Uterus (tissue), 4 donors: ENCODE data around the gene KLC1. TPM values are rescaled to one million over a fixed set of nuclear protein-coding genes. Genes with fewer than 3 reads are reported as not detected.

Experiments
- DNase-seq, 2 donors: peaks; one replicate each; pipeline ENCODE4 v3.0.0-alpha.2; 2019 to 2020
- H3K27ac ChIP-seq, 2 donors: fragments of 200-600 bp; sonication (generic); 1 replicate in 1 of 2; 2 replicates in 1 of 2; pipeline ENCODE4 v1.5.1; 2016 to 2018
- H3K27me3 ChIP-seq, 2 donors: fragments of 200-600 bp; sonication (generic); one replicate each; pipeline ENCODE4 v1.5.1; 2018 to 2019; ENCODE audit warnings: control low read depth in 1 of 2
- H3K36me3 ChIP-seq, 2 donors: fragments of 200-600 bp; sonication (generic); one replicate each; pipeline ENCODE4 v1.5.1; 2019; ENCODE audit warnings: control low read depth in 1 of 2
- H3K4me1 ChIP-seq, 2 donors: fragments of 200-600 bp; sonication (generic); one replicate each; pipeline ENCODE4 v1.5.1; 2018 to 2019; ENCODE audit warnings: control low read depth in 1 of 2
- H3K4me3 ChIP-seq, 2 donors: fragments of 200-600 bp; sonication (generic); 1 replicate in 1 of 2; 2 replicates in 1 of 2; pipeline ENCODE4 v1.5.1; 2018 to 2019; ENCODE audit warnings: mild to moderate bottlenecking in 1 of 2
- H3K9me3 ChIP-seq, 2 donors: fragments of 200-600 bp; sonication (generic); one replicate each; pipeline ENCODE4 v1.5.1; 2019; ENCODE audit warnings: control low read depth in 1 of 2
- POLR2A ChIP-seq, 2 donors: fragments of 450-650 bp; IDR thresholded peaks; one replicate each; pipeline ENCODE4 v1.6.1; 2016; ENCODE audit warnings: antibody characterized with exemption in 2 of 2, mild to moderate bottlenecking in 1 of 2, moderate library complexity in 1 of 2
- intact Hi-C: fragments of 100-400 bp; cut with DNase I; formaldehyde crosslinking; loops from one replicate; pipeline ENCODE4 v1.15.1; 2023; ENCODE audit warnings: low total_unique reads
- total RNA-seq, 4 donors: library from RNA; depleted of rRNA in 3 of 4; stranded (reverse); fragments of >200 nt in 3 of 4; gene quantifications; one replicate each; pipeline versions ENCODE4 v1.1.0 to v1.2.4, GENCODE V29; 2014 to 2023
- TF ChIP-seq, protein P1 (sequence below), 4 experiments: fragments of 200-600 bp in 2 of 4; fragments of 450-650 bp in 2 of 4; sonication (generic) in 2 of 4; IDR thresholded peaks; one replicate each; pipeline ENCODE4 v1.5.1; 2016 to 2019; ENCODE audit warnings: antibody characterized with exemption in 4 of 4, mild to moderate bottlenecking in 2 of 4, moderate library complexity in 1 of 4
- donor health status: DM: yes; HTN: yes; CAD: no.

KLC1 gene
- total RNA-seq, 4 donors from 2014 or later: 130 to 459 (median 285) TPM

- Histone ChIP-seq H3K9me3 (no peaks in the 10 kb centered on the region), H3K36me3 (no peaks in the 10 kb centered on the region), H3K27me3 (no peaks in the 10 kb centered on the region), H3K4me1 (peaks cover 0 to 4% of the 10 kb centered on the region in 2 donors), H3K4me3 (no peak overlapping the region), H3K27ac (no peak overlapping the region)
- TF ChIP-seq POLR2A (IDR thresholded peaks at IDR 0.05): no peak
- TF ChIP-seq, protein P1, sequence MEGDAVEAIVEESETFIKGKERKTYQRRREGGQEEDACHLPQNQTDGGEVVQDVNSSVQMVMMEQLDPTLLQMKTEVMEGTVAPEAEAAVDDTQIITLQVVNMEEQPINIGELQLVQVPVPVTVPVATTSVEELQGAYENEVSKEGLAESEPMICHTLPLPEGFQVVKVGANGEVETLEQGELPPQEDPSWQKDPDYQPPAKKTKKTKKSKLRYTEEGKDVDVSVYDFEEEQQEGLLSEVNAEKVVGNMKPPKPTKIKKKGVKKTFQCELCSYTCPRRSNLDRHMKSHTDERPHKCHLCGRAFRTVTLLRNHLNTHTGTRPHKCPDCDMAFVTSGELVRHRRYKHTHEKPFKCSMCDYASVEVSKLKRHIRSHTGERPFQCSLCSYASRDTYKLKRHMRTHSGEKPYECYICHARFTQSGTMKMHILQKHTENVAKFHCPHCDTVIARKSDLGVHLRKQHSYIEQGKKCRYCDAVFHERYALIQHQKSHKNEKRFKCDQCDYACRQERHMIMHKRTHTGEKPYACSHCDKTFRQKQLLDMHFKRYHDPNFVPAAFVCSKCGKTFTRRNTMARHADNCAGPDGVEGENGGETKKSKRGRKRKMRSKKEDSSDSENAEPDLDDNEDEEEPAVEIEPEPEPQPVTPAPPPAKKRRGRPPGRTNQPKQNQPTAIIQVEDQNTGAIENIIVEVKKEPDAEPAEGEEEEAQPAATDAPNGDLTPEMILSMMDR (IDR thresholded peaks at IDR 0.05): no peak
- DNase-seq: no peak
- intact Hi-C loops: no loop called here
These were observed 101.6 kb downstream of the KLC1 start for GRCh38 chr14:103730490-103731035.

GRCh38 chr14:103731481-103731880 is 102.5 kb downstream of the KLC1 start:
- H3K27ac ChIP-seq: no peak overlapping the region
- peaks cover 4 to 5% of the 10 kb centered on the region in 2 donors for H3K4me1 ChIP-seq
- H3K27me3 ChIP-seq: no peaks in the 10 kb centered on the region
- intact Hi-C loops: no loop called here
- TF ChIP-seq, protein P1 (IDR thresholded peaks at IDR 0.05): no peak
- TF ChIP-seq POLR2A (IDR thresholded peaks at IDR 0.05): no peak
- no peaks in the 10 kb centered on the region for H3K9me3 ChIP-seq
- no peaks in the 10 kb centered on the region for H3K36me3 ChIP-seq
- no peak for DNase-seq
- no peak overlapping the region for H3K4me3 ChIP-seq

- no peak for DNase-seq
- no peak overlapping the region for H3K4me3 ChIP-seq
- H3K9me3 ChIP-seq: no peaks in the 10 kb centered on the region
- H3K27ac ChIP-seq: no peak overlapping the region
- intact Hi-C loops: no loop called here
- H3K4me1 ChIP-seq: peaks cover 4 to 7% of the 10 kb centered on the region in 2 donors
- no peak for TF ChIP-seq POLR2A (IDR thresholded peaks at IDR 0.05)
- TF ChIP-seq, protein P1 (IDR thresholded peaks at IDR 0.05): no peak
- H3K36me3 ChIP-seq: no peaks in the 10 kb centered on the region
- no peaks in the 10 kb centered on the region for H3K27me3 ChIP-seq
These were observed 103.2 kb downstream of the KLC1 start for GRCh38 chr14:103731916-103732867.

- Histone ChIP-seq H3K36me3 (no peaks in the 10 kb centered on the region), H3K27ac (no peak overlapping the region), H3K27me3 (no peaks in the 10 kb centered on the region), H3K4me1 (peaks cover 4 to 7% of the 10 kb centered on the region in 2 donors), H3K4me3 (no peak overlapping the region), H3K9me3 (no peaks in the 10 kb centered on the region)
- intact Hi-C loops: no loop called here
- DNase-seq: no peak
- TF ChIP-seq POLR2A (IDR thresholded peaks at IDR 0.05): no peak
These were observed 104.0 kb downstream of the KLC1 start for GRCh38 chr14:103732868-103733620.

GRCh38 chr14:103733651-103734050 is 104.6 kb downstream of the KLC1 start:
- H3K36me3 ChIP-seq: no peaks in the 10 kb centered on the region

More at GRCh38 chr14:103733651-103734050, 104.6 kb downstream of the KLC1 start:
- peaks cover 4 to 7% of the 10 kb centered on the region in 2 donors for H3K4me1 ChIP-seq
- DNase-seq: no peak
- H3K4me3 ChIP-seq: no peak overlapping the region
- intact Hi-C loops: no loop called here
- TF ChIP-seq POLR2A (IDR thresholded peaks at IDR 0.05): no peak
- TF ChIP-seq, protein P1 (IDR thresholded peaks at IDR 0.05): no peak
- H3K27me3 ChIP-seq: no peaks in the 10 kb centered on the region
- no peaks in the 10 kb centered on the region for H3K9me3 ChIP-seq
- no peak overlapping the region for H3K27ac ChIP-seq
